Prostate gland (tissue), 2 donors: Measurements from ENCODE around the gene CDCA3. TPM values are rescaled to one million over a fixed set of nuclear protein-coding genes. Genes with fewer than 3 reads are reported as not detected.
"Not testable (repeated sequence)": the region's sequence is repeated elsewhere in the genome, so short reads cannot be mapped to it uniquely, and the experiment has no call there.

Experiments
- DNase-seq: peaks from one replicate; pipeline ENCODE4 v3.0.0-alpha.2; 2019; ENCODE audit warnings: low spot score
- H3K27ac ChIP-seq, 2 donors: fragments of 200-600 bp; sonication (generic); 2 replicates each; pipeline ENCODE4 v1.5.1; 2017 to 2019
- H3K27me3 ChIP-seq: fragments of 200-600 bp; sonication (generic); replicated peaks from 2 replicates; pipeline ENCODE4 v1.5.1; 2019; ENCODE audit not compliant: insufficient read depth
- H3K36me3 ChIP-seq, 2 donors: fragments of 200-600 bp; sonication (generic); 1 replicate in 1 of 2; 2 replicates in 1 of 2; pipeline versions ENCODE4 v1.5.1 to v1.8.1; 2017 to 2019
- H3K4me1 ChIP-seq: fragments of 200-600 bp; sonication (generic); replicated peaks from 2 replicates; pipeline ENCODE4 v1.5.1; 2019
- H3K4me3 ChIP-seq, 2 donors: fragments of 200-600 bp; sonication (generic); 2 replicates each; pipeline ENCODE4 v1.5.1; 2017 to 2019
- H3K9me3 ChIP-seq: fragments of 200-600 bp; sonication (generic); 2 replicates; pipeline ENCODE4 v1.5.1; 2017
- POLR2A ChIP-seq: fragments of 450-650 bp; IDR thresholded peaks from one replicate; pipeline ENCODE4 v1.6.1; 2016; ENCODE audit warnings: antibody characterized with exemption, mild to moderate bottlenecking
- POLR2AphosphoS5 ChIP-seq: sonication (generic); formaldehyde crosslinking; IDR thresholded peaks from one replicate; pipeline ENCODE4 v1.6.1; 2017; ENCODE audit warnings: antibody characterized with exemption
- WGBS: methylation state at CpG from one replicate; pipeline ENCODE4 v1.1.5; 2018; 5-methylcytosine and 5-hydroxymethylcytosine counted together
- intact Hi-C: fragments of 100-400 bp; cut with DNase I; formaldehyde crosslinking; loops from one replicate; pipeline ENCODE4 v1.14.2; 2022
- total RNA-seq, 2 donors: library from RNA; depleted of rRNA; stranded (reverse); fragments of >200 nt; gene quantifications; one replicate each; pipeline ENCODE4 v1.1.0, GENCODE V29; 2016
- TF ChIP-seq, protein P1 (sequence below), 4 experiments: fragments of 200-600 bp in 2 of 4; fragments of 450-650 bp in 2 of 4; sonication (generic) in 2 of 4; IDR thresholded peaks; 1 replicate in 3 of 4; 2 replicates in 1 of 4; pipeline ENCODE4 v1.5.1; 2016 to 2019; ENCODE audit warnings: antibody characterized with exemption in 4 of 4, mild to moderate bottlenecking in 2 of 4, moderate library complexity in 2 of 4

CDCA3 gene
- total RNA-seq, 2 donors from 2014 or later = 1.7 to 16.2 TPM

DNA sequence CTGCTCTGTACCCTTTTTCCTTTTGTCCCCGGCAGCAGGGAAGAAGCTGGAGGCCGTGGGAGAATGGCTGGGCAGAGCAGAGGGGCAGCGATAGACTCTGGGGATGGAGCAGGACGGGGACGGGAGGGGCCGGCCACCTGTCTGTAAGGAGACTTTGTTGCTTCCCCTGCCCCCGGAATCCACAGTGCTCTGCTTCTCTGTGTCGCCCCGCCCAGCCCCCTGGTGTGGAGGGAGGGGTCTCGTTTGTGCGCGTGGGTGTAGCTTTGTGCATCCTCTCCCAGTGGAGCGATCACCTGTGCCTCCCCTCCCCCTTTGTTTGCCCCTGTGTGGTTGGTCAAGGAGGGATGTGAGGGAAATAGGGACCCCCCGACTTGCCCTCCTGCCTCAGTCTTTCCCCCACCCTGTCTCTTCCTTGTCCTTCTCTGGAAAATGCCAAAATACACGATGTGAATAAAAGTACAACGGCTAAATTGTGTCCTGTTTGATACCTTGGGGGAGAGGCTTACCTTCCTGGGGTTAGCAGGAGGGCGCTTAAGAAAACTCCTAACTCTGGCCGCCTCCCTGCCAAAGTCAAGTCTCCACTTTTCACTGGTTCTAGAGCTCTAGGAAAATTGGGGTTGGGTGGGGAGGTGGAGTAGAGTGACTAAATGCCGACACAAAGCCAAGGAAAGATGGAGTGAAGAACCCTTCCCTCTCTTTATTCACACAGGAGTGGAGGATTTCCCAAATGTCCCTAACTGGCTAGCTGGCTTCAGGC is 15.3 kb upstream of the CDCA3 start:
- H3K4me1 ChIP-seq = peaks cover 11% of the 10 kb centered on the region
- H3K27me3 ChIP-seq = no peaks in the 10 kb centered on the region
- peaks cover 9 to 14% of the 10 kb centered on the region in 2 donors for H3K36me3 ChIP-seq
- no peak for DNase-seq
- H3K9me3 ChIP-seq = no peaks in the 10 kb centered on the region
- 68% methylated on average over 19 of the region's 19 CpGs for WGBS
- TF ChIP-seq, protein P1, sequence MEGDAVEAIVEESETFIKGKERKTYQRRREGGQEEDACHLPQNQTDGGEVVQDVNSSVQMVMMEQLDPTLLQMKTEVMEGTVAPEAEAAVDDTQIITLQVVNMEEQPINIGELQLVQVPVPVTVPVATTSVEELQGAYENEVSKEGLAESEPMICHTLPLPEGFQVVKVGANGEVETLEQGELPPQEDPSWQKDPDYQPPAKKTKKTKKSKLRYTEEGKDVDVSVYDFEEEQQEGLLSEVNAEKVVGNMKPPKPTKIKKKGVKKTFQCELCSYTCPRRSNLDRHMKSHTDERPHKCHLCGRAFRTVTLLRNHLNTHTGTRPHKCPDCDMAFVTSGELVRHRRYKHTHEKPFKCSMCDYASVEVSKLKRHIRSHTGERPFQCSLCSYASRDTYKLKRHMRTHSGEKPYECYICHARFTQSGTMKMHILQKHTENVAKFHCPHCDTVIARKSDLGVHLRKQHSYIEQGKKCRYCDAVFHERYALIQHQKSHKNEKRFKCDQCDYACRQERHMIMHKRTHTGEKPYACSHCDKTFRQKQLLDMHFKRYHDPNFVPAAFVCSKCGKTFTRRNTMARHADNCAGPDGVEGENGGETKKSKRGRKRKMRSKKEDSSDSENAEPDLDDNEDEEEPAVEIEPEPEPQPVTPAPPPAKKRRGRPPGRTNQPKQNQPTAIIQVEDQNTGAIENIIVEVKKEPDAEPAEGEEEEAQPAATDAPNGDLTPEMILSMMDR (IDR thresholded peaks at IDR 0.05) = no peak
- TF ChIP-seq POLR2AphosphoS5 (no peak), POLR2A (no peak)
- intact Hi-C loops = no loop called here
- peak overlapping the region in 1 of 2 donors; percentile 82 for H3K4me3 ChIP-seq
- peak overlapping the region; percentile 91 to 97 for H3K27ac ChIP-seq

DNA sequence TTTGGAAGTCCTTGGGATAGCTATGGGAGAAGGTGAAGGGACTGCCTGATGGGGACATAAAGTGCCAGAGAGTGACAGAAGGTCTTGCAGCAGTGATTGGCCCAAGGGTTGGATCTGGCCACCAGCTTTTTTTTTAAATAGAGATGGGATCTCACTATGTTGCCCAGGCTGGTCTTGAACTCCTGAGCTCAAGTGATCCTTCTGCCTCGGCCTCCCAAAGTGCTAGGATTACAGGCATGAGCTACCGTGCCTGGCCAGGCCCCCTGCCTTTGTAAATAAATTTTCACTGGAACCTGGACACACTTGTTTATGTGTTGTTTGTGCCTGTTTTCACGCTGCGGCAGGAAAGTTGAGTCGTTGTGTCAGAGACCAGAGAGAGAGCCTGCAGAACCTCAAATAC is 14.2 kb upstream of the CDCA3 start:
- H3K9me3 ChIP-seq, H3K27ac ChIP-seq, DNase-seq, H3K4me3 ChIP-seq, intact Hi-C loops, H3K27me3 ChIP-seq: not testable (repeated sequence)
- 83% methylated on average over 5 of the region's 5 CpGs for WGBS
- H3K36me3 ChIP-seq = peaks cover 9 to 20% of the 10 kb centered on the region in 2 donors
- H3K4me1 ChIP-seq = peaks cover 11% of the 10 kb centered on the region

DNA sequence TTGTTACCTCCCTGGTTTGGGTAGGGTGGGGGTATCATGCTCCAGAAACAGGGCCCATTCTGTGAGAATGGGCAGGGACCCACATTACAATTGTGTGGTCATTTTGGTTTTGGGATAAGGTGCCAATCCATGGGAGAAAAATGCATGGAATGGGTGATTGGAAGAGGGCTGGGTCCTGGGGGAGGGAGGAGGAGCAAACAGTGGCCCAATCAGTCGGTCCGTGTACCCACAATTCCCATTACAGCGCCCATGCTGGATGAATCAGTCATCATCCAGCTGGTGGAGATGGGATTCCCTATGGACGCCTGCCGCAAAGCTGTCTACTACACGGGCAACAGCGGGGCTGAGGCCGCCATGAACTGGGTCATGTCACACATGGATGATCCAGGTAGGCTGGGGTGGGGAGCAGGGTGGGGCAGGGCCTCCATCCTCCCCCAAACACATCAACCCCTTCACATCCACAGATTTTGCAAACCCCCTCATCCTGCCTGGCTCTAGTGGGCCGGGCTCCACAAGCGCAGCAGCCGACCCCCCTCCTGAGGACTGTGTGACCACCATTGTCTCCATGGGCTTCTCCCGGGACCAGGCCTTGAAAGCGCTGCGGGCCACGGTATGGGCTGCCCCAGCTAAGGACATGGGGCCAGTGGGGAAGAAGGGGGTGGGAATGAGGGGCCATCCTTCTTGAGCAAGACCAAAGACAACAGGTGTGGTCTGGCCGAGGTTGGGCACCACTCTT is 12.7 kb upstream of the CDCA3 start:
- Histone ChIP-seq H3K4me3 (no peak overlapping the region), H3K36me3 (peaks cover 9 to 23% of the 10 kb centered on the region in 2 donors), H3K27ac (no peak overlapping the region), H3K27me3 (no peaks in the 10 kb centered on the region), H3K9me3 (no peaks in the 10 kb centered on the region), H3K4me1 (peaks cover 6% of the 10 kb centered on the region)
- WGBS = 97% methylated on average over 16 of the region's 16 CpGs
- TF ChIP-seq POLR2AphosphoS5 (no peak), POLR2A (no peak)
- TF ChIP-seq, protein P1 (IDR thresholded peaks at IDR 0.05) = no peak
- DNase-seq = no peak
- intact Hi-C loops = no loop called here

DNA sequence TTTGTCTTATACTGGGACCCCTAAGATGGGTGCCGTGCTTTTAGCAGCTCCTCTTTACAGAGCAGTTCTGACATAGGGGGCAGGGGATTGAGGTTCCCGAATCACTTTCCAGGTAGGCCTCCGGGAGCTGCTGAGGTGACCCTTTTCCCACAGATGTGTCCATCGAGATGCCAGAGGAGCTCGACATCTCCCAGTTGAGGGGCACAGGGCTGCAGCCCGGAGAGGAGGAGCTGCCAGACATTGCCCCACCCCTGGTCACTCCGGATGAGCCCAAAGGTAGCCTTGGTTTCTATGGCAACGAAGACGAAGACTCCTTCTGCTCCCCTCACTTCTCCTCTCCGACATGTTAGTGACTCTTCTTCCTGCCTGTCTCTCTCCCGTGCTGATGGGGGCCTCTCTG is 11.9 kb upstream of the CDCA3 start:
- TF ChIP-seq POLR2A (no peak), POLR2AphosphoS5 (no peak)
- TF ChIP-seq, protein P1 (IDR thresholded peaks at IDR 0.05) = no peak
- Histone ChIP-seq H3K27me3 (no peaks in the 10 kb centered on the region), H3K4me3 (no peak overlapping the region), H3K9me3 (no peaks in the 10 kb centered on the region), H3K27ac (no peak overlapping the region), H3K4me1 (no peaks in the 10 kb centered on the region), H3K36me3 (peaks cover 9 to 23% of the 10 kb centered on the region in 2 donors)
- DNase-seq = no peak
- intact Hi-C loops = no loop called here
- WGBS = 90% methylated on average over 11 of the region's 11 CpGs

DNA sequence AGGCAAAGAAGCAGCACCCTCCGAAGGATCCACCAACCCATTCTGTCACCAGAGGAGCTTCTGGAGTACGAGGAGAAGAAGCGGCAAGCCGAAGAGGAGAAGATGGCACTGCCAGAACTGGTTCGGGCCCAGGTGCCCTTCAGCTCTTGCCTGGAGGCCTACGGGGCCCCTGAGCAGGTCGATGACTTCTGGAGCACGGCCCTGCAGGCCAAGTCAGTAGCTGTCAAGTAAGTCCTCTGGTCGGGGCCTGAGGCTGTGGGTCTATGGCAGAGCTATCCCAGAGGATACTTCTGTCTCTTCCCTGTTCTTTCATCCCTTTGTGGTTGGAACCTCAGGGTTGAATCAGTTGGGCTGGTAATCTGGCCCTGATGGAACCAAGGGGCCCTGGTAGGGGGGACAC is 10.3 kb upstream of the CDCA3 start:
- Histone ChIP-seq H3K9me3 (no peaks in the 10 kb centered on the region), H3K4me1 (no peaks in the 10 kb centered on the region), H3K27ac (no peak overlapping the region), H3K36me3 (peaks cover 9 to 33% of the 10 kb centered on the region in 2 donors), H3K27me3 (no peaks in the 10 kb centered on the region), H3K4me3 (no peak overlapping the region)
- TF ChIP-seq POLR2AphosphoS5 (no peak), POLR2A (no peak)
- TF ChIP-seq, protein P1 (IDR thresholded peaks at IDR 0.05) = no peak
- 93% methylated on average over 9 of the region's 9 CpGs for whole genome bisulfite sequencing
- intact Hi-C loops = no loop called here
- DNase-seq = no peak
